ENCODE data around the gene RNF220. TPM values are rescaled to one million over a fixed set of nuclear protein-coding genes. Genes with fewer than 3 reads are reported as not detected.
"Not testable (repeated sequence)": the region's sequence is repeated elsewhere in the genome, so short reads cannot be mapped to it uniquely, and the experiment has no call there.

RNF220 gene
- polyA plus RNA-seq, 1 donor from 2014 or later: 101 TPM

- no peak overlapping the region for H3K27ac Mint-ChIP-seq
- no peaks in the 10 kb centered on the region for H3K27me3 Mint-ChIP-seq
- H3K36me3 Mint-ChIP-seq: peaks cover 2% of the 10 kb centered on the region
- no peak overlapping the region for H3K4me3 Mint-ChIP-seq
- H3K9me3 Mint-ChIP-seq: no peaks in the 10 kb centered on the region
- H3K4me1 Mint-ChIP-seq: peaks cover 5 to 9% (median 7%) of the 10 kb centered on the region in 3 donors
Measured at GRCh38 chr1:44689447-44689765, 284.4 kb downstream of the RNF220 start.

- no peaks in the 10 kb centered on the region for H3K9me3 Mint-ChIP-seq
- no peak overlapping the region for H3K27ac Mint-ChIP-seq
- H3K4me1 Mint-ChIP-seq: peaks cover 28 to 37% (median 35%) of the 10 kb centered on the region in 3 donors
- no peaks in the 10 kb centered on the region for H3K27me3 Mint-ChIP-seq
- H3K4me3 Mint-ChIP-seq: no peak overlapping the region
- H3K36me3 Mint-ChIP-seq: peaks cover 2% of the 10 kb centered on the region
Measured at GRCh38 chr1:44693159-44693558, 288.1 kb downstream of the RNF220 start.

- Mint-ChIP-seq H3K4me3 (no peak overlapping the region), H3K4me1 (peaks cover 32 to 40% (median 37%) of the 10 kb centered on the region in 3 donors), H3K27me3 (no peaks in the 10 kb centered on the region), H3K9me3 (no peaks in the 10 kb centered on the region), H3K36me3 (peaks cover 2% of the 10 kb centered on the region), H3K27ac (no peak overlapping the region)
Measured at GRCh38 chr1:44693900-44694299, 288.8 kb downstream of the RNF220 start.

- Mint-ChIP-seq H3K36me3 (peaks cover 2% of the 10 kb centered on the region), H3K4me1 (peaks cover 32 to 40% (median 37%) of the 10 kb centered on the region in 3 donors), H3K27ac (peak overlapping the region in 2 of 3 donors; percentile 20 to 53), H3K4me3 (peak overlapping the region in 1 of 4 donors; percentile 6), H3K9me3 (no peaks in the 10 kb centered on the region), H3K27me3 (no peaks in the 10 kb centered on the region)
Measured at GRCh38 chr1:44694863-44695478, 289.9 kb downstream of the RNF220 start.

GRCh38 chr1:44695671-44696070 is 290.6 kb downstream of the RNF220 start:
- peak overlapping the region; percentile 20 to 87 (median 81) for H3K27ac Mint-ChIP-seq
- H3K36me3 Mint-ChIP-seq: peaks cover 2% of the 10 kb centered on the region
- no peaks in the 10 kb centered on the region for H3K9me3 Mint-ChIP-seq
- peak overlapping the region in 1 of 4 donors; percentile 41 for H3K4me3 Mint-ChIP-seq
- no peaks in the 10 kb centered on the region for H3K27me3 Mint-ChIP-seq
- peaks cover 32 to 40% (median 37%) of the 10 kb centered on the region in 3 donors for H3K4me1 Mint-ChIP-seq

GRCh38 chr1:44696101-44696500 is 291.0 kb downstream of the RNF220 start:
- H3K27ac Mint-ChIP-seq: peak overlapping the region in 2 of 3 donors; percentile 73 to 81
- H3K27me3 Mint-ChIP-seq: no peaks in the 10 kb centered on the region
- H3K36me3 Mint-ChIP-seq: peaks cover 2% of the 10 kb centered on the region
- H3K4me3 Mint-ChIP-seq: no peak overlapping the region
- H3K9me3 Mint-ChIP-seq: no peaks in the 10 kb centered on the region
- H3K4me1 Mint-ChIP-seq: peaks cover 32 to 40% (median 37%) of the 10 kb centered on the region in 3 donors

- Mint-ChIP-seq H3K27me3 (no peaks in the 10 kb centered on the region), H3K36me3 (no peaks in the 10 kb centered on the region), H3K4me1 (peaks cover 32 to 40% (median 37%) of the 10 kb centered on the region in 3 donors), H3K27ac (peak overlapping the region; percentile 43 to 73 (median 67)), H3K9me3 (no peaks in the 10 kb centered on the region), H3K4me3 (peak overlapping the region; percentile 33 to 92 (median 62))
Measured at GRCh38 chr1:44696789-44697345, 291.8 kb downstream of the RNF220 start.

GRCh38 chr1:44698138-44698537 is 293.1 kb downstream of the RNF220 start:
- peak overlapping the region in 2 of 3 donors; percentile 40 to 67 for H3K27ac Mint-ChIP-seq
- no peaks in the 10 kb centered on the region for H3K9me3 Mint-ChIP-seq
- no peaks in the 10 kb centered on the region for H3K27me3 Mint-ChIP-seq
- H3K4me1 Mint-ChIP-seq: peaks cover 35 to 41% (median 37%) of the 10 kb centered on the region in 3 donors
- H3K36me3 Mint-ChIP-seq: peaks cover 2% of the 10 kb centered on the region
- peak overlapping the region in 3 of 4 donors; percentile 2 to 46 (median 6) for H3K4me3 Mint-ChIP-seq

- H3K9me3 Mint-ChIP-seq, H3K4me3 Mint-ChIP-seq, H3K36me3 Mint-ChIP-seq, H3K27me3 Mint-ChIP-seq, H3K27ac Mint-ChIP-seq: not testable (repeated sequence)
- peaks cover 35 to 39% (median 35%) of the 10 kb centered on the region in 3 donors for H3K4me1 Mint-ChIP-seq
Measured at GRCh38 chr1:44699375-44699774, 294.3 kb downstream of the RNF220 start.

- Mint-ChIP-seq H3K27ac (no peak overlapping the region), H3K9me3 (no peaks in the 10 kb centered on the region), H3K27me3 (no peaks in the 10 kb centered on the region), H3K4me3 (no peak overlapping the region), H3K4me1 (peaks cover 25 to 29% (median 26%) of the 10 kb centered on the region in 3 donors), H3K36me3 (peaks cover 2% of the 10 kb centered on the region)
Measured at GRCh38 chr1:44700573-44700972, 295.5 kb downstream of the RNF220 start.

- Mint-ChIP-seq H3K4me3 (no peak overlapping the region), H3K27ac (no peak overlapping the region), H3K36me3 (peaks cover 2% of the 10 kb centered on the region), H3K4me1 (peaks cover 22 to 26% (median 25%) of the 10 kb centered on the region in 3 donors), H3K27me3 (no peaks in the 10 kb centered on the region), H3K9me3 (no peaks in the 10 kb centered on the region)
Measured at GRCh38 chr1:44701141-44701573, 296.1 kb downstream of the RNF220 start.

Other genes with a start within 250 kb of the RNF220 start
- gene DMAP1, start 191.8 kb upstream of the RNF220 start, polyA plus RNA-seq: 36.0 TPM
- gene ERI3, start 50.0 kb upstream of the RNF220 start, polyA plus RNA-seq: 41.6 TPM

Measured in IgD-negative memory B cell (primary cell).